Type B pancreatic cell (in vitro differentiated cells): ENCODE results near the gene FMNL1. TPM values are rescaled to one million over a fixed set of nuclear protein-coding genes. Genes with fewer than 3 reads are reported as not detected.
A peak's percentile ranks its signal among the peaks of the same experiment; 100 is the strongest.

Source experiments
- DNase-seq: peaks from one replicate; pipeline ENCODE4 v3.0.0; 2021; ENCODE audit warnings: mixed read lengths; ENCODE audit not compliant: unreplicated experiment; ENCODE audit errors: extremely low spot score
- H3K27ac Mint-ChIP-seq: 2 replicates; pipeline ENCODE4 v1.8.0; 2021; ENCODE audit warnings: mild to moderate bottlenecking, mixed read lengths
- H3K27me3 Mint-ChIP-seq: 2 replicates; pipeline ENCODE4 v1.8.0; 2021; ENCODE audit warnings: mixed read lengths
- H3K36me3 Mint-ChIP-seq: 2 replicates; pipeline ENCODE4 v1.8.0; 2021; ENCODE audit warnings: mixed read lengths
- H3K4me1 Mint-ChIP-seq: one replicate; pipeline ENCODE4 v1.8.0; 2021; ENCODE audit warnings: mixed read lengths; ENCODE audit not compliant: unreplicated experiment
- H3K4me3 Mint-ChIP-seq: 2 replicates; pipeline ENCODE4 v1.8.0; 2021; ENCODE audit warnings: mild to moderate bottlenecking, mixed read lengths
- H3K9me3 Mint-ChIP-seq: 2 replicates; pipeline ENCODE4 v1.8.0; 2021; ENCODE audit warnings: mixed read lengths
- CTCF ChIP-seq: fragments of 200-600 bp; sonication (generic); conservative IDR thresholded peaks from 2 replicates; pipeline ENCODE4 v1.5.0; 2021; ENCODE audit warnings: antibody characterized with exemption, mild to moderate bottlenecking
- total RNA-seq: library from RNA; stranded (reverse); gene quantifications from 2 replicates; pipeline ENCODE4 v1.2.1, GENCODE V29; 2021; ENCODE audit warnings: low replicate concordance

The FMNL1 gene
- total RNA-seq, 1 donor from 2014 or later = 1.9 TPM

GRCh38 chr17:45261577-45262515 is 40.2 kb downstream of the FMNL1 start, which contains the start of gene SPATA32:
Gene SPATA32, minus strand, starts transcription at chr17:45262094. Its CDS starts 78 bp downstream, at chr17:45262016.
- DNase-seq = no peak
- Mint-ChIP-seq H3K9me3 (no peaks in the 10 kb centered on the region), H3K36me3 (peaks cover 4% of the 10 kb centered on the region), H3K4me3 (peak within 1 kb of the TSS; percentile 74), H3K27me3 (peaks cover 3% of the 10 kb centered on the region), H3K27ac (peak within 1 kb of the TSS; percentile 36), H3K4me1 (peaks cover 16% of the 10 kb centered on the region)
- TF ChIP-seq CTCF = no peak

- no peak for TF ChIP-seq CTCF
- H3K4me3 Mint-ChIP-seq = peak overlapping the region; percentile 74
- H3K36me3 Mint-ChIP-seq = peaks cover 6% of the 10 kb centered on the region
- peaks cover 3% of the 10 kb centered on the region for H3K27me3 Mint-ChIP-seq
- no peak for DNase-seq
- no peaks in the 10 kb centered on the region for H3K9me3 Mint-ChIP-seq
- H3K27ac Mint-ChIP-seq = peak overlapping the region; percentile 29
- H3K4me1 Mint-ChIP-seq = peaks cover 11% of the 10 kb centered on the region
These were observed 41.1 kb downstream of the FMNL1 start for GRCh38 chr17:45262516-45263476.

- no peak for DNase-seq
- H3K27me3 Mint-ChIP-seq = peaks cover 3% of the 10 kb centered on the region
- TF ChIP-seq CTCF = no peak
- H3K4me3 Mint-ChIP-seq = no peak overlapping the region
- peaks cover 11% of the 10 kb centered on the region for H3K4me1 Mint-ChIP-seq
- no peaks in the 10 kb centered on the region for H3K9me3 Mint-ChIP-seq
- no peak overlapping the region for H3K27ac Mint-ChIP-seq
- H3K36me3 Mint-ChIP-seq = peaks cover 10% of the 10 kb centered on the region
These were observed 41.8 kb downstream of the FMNL1 start for GRCh38 chr17:45263477-45263860.

GRCh38 chr17:45264430-45264829 is 42.7 kb downstream of the FMNL1 start:
- no peak for TF ChIP-seq CTCF

GRCh38 chr17:45264988-45265387 is 43.3 kb downstream of the FMNL1 start:
- peaks cover 11% of the 10 kb centered on the region for H3K4me1 Mint-ChIP-seq
- DNase-seq = no peak
- peaks cover 3% of the 10 kb centered on the region for H3K27me3 Mint-ChIP-seq
- no peak overlapping the region for H3K4me3 Mint-ChIP-seq
- H3K9me3 Mint-ChIP-seq = no peaks in the 10 kb centered on the region
- peaks cover 10% of the 10 kb centered on the region for H3K36me3 Mint-ChIP-seq
- no peak for TF ChIP-seq CTCF
- H3K27ac Mint-ChIP-seq = no peak overlapping the region

More at GRCh38 chr17:45264430-45264829, 42.7 kb downstream of the FMNL1 start:
- H3K27ac Mint-ChIP-seq = no peak overlapping the region
- H3K27me3 Mint-ChIP-seq = peaks cover 3% of the 10 kb centered on the region
- no peak for DNase-seq
- H3K4me3 Mint-ChIP-seq = no peak overlapping the region
- H3K36me3 Mint-ChIP-seq = peaks cover 10% of the 10 kb centered on the region
- H3K4me1 Mint-ChIP-seq = peaks cover 11% of the 10 kb centered on the region
- no peaks in the 10 kb centered on the region for H3K9me3 Mint-ChIP-seq
